ENCODE measurements around the gene DNM3. TPM values are rescaled to one million over a fixed set of nuclear protein-coding genes. Genes with fewer than 3 reads are reported as not detected.

The DNM3 gene
- polyA plus RNA-seq, 1 of the 3 experiments (the other 2 are of a cell fraction) = 0.43 TPM

DNA sequence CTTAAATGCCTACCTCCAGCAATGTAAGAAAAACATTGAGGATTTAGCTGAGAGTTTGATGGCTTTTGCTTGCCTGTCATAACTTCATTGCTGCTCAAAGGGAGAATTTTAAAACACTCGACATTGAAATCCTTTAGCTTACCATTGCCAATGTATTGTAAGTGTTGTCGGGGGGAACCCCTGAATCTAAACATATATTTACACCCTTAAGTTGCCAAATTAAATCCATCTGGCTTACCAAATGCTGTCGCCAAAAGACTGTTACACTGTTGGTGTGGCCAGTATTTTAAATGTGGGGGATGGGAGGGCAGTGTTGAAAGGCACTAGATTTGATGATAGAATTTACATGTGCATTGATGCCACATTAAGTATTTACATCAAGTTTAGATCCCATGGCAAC lies 554.3 kb downstream of the DNM3 start (continued):
- no peak for TF ChIP-seq TCF12 (IDR thresholded peaks at IDR 0.05)
- no peak for TF ChIP-seq EZH2phosphoT487 (IDR thresholded peaks at IDR 0.05; ENCODE audit: borderline replicate concordance, low read depth)
- TF ChIP-seq FOSL2 (IDR thresholded peaks at IDR 0.05; ENCODE audit: borderline replicate concordance, low read depth) = no peak
- TF ChIP-seq FOXJ3 (CRISPR knock-in tag; IDR thresholded peaks at IDR 0.05) = no peak
- TF ChIP-seq SIN3A (IDR thresholded peaks at IDR 0.05; ENCODE audit: borderline replicate concordance, low read depth, low read length) = no peak

DNA sequence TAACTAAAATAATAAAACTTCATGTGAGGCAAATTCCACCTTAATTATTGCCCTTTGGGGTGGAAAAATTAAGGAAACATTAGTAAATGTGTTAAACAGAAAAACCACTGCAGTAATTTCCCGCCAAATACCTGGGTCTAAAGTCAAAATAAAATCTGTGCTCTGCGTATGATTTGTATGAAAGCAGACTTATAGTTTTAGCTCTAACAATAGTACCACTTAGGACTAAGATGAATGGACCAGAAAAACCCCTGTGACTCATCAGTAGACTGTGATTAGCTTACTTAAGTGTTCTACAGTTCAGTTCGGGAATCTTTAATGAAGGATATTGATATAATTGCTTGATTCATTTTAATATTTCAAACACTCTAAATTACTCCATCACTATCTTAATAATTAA lies 555.9 kb downstream of the DNM3 start:
- Histone ChIP-seq H4K20me1 (ENCODE audit: insufficient read depth) (no peaks in the 10 kb centered on the region), H3F3A (replicated peaks; ENCODE audit: insufficient read depth) (peaks cover 19% of the 10 kb centered on the region), H2AFZ (ENCODE audit: low read depth) (no peak overlapping the region), H3K4me2 (0 out of 2 replicates have a peak overlapping the region, but pooled peaks have one; percentile 2), H3K36me3 (replicated peaks in 1 of 2; ENCODE audit: control insufficient read depth in 1 of 2, insufficient read depth in 2 of 2, low read length in 1 of 2) (peaks cover 0 to 5% of the 10 kb centered on the region in 2 experiments), H3K4me1 (ENCODE audit: control insufficient read depth in 1 of 2, insufficient read depth in 2 of 2, low read depth in 1 of 2, low read length in 1 of 2) (peaks cover 15 to 29% of the 10 kb centered on the region in 2 experiments), H3K27ac (ENCODE audit: low read depth in 2 of 2, low read length in 1 of 2) (peak overlapping the region; percentile 6 to 85; a peak in 2 of 4 replicates), H3K9ac (no peak overlapping the region; the same call in 1 of the 2 replicates), H3K4me3 (ENCODE audit: low read depth in 2 of 2, low read length in 1 of 2) (no peak overlapping the region), H3K9me2 (no peaks in the 10 kb centered on the region), H3K79me2 (ENCODE audit: insufficient read depth) (no peaks in the 10 kb centered on the region; the same call in 1 of the 2 replicates), H3K27me3 (ENCODE audit: insufficient read depth) (no peaks in the 10 kb centered on the region), H3K9me3 (no peaks in the 10 kb centered on the region)
- ChIA-PET CTCF (interaction anchor here (1.1 to 3.1 kb wide), 2 partner anchors 24 to 272 kb away, joined by 4 to 16 read pairs; partner anchors contain the start of gene C1orf105), POLR2A (no interaction called here)
- TF ChIP-seq FOSL2 (IDR thresholded peaks at IDR 0.05; ENCODE audit: borderline replicate concordance, low read depth) = peak; percentile 55; the same call in 1 of the 2 replicates
- TF ChIP-seq, protein P1, sequence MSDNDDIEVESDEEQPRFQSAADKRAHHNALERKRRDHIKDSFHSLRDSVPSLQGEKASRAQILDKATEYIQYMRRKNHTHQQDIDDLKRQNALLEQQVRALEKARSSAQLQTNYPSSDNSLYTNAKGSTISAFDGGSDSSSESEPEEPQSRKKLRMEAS (IDR thresholded peaks at IDR 0.05; ENCODE audit: low read depth) = no peak
- TF ChIP-seq, protein P2, sequence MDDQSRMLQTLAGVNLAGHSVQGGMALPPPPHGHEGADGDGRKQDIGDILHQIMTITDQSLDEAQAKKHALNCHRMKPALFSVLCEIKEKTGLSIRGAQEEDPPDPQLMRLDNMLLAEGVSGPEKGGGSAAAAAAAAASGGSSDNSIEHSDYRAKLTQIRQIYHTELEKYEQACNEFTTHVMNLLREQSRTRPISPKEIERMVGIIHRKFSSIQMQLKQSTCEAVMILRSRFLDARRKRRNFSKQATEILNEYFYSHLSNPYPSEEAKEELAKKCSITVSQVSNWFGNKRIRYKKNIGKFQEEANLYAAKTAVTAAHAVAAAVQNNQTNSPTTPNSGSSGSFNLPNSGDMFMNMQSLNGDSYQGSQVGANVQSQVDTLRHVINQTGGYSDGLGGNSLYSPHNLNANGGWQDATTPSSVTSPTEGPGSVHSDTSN (IDR thresholded peaks at IDR 0.05) = peak; percentile 34; the same call in 1 of the 2 replicates
- TF ChIP-seq, protein P3, sequence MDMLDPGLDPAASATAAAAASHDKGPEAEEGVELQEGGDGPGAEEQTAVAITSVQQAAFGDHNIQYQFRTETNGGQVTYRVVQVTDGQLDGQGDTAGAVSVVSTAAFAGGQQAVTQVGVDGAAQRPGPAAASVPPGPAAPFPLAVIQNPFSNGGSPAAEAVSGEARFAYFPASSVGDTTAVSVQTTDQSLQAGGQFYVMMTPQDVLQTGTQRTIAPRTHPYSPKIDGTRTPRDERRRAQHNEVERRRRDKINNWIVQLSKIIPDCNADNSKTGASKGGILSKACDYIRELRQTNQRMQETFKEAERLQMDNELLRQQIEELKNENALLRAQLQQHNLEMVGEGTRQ (IDR thresholded peaks at IDR 0.05; ENCODE audit: borderline replicate concordance, low read depth, low read length) = no peak
- 0 out of 2 replicates have a peak, but pooled peaks have one; percentile 15 for TF ChIP-seq JUND (IDR thresholded peaks at IDR 0.05)
- TF ChIP-seq RCOR1 (IDR thresholded peaks at IDR 0.05; ENCODE audit: low read length) = no peak
- WGBS (ENCODE audit: low lambda C conversion rate) = 49% methylated on average over 3 of the region's 3 CpGs
- no peak for DNase-seq

DNA sequence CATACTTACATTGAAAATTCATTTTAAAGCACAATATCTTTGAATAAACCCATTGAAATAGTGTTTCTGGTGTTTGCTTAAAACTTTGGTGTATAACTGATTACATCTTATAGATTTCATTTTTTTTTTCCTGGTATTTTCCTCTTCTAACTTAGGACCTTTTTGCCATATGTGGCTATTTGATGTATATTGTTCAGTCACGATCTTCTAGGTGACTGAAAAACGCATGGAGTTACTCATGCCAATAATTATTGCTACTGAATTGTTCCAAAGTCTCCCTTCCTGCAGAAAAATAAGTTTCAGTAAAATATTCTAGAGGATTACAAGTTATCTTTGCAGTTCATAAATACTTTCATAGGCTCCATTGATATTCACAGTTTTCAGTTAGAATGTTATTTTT lies 556.3 kb downstream of the DNM3 start:
- POLR2A ChIA-PET = no interaction called here
- H3F3A ChIP-seq (replicated peaks; ENCODE audit: insufficient read depth) = peaks cover 19% of the 10 kb centered on the region
- 0 out of 2 replicates have a peak overlapping the region, but pooled peaks have one; percentile 2 for H3K4me2 ChIP-seq
- H3K9me2 ChIP-seq = no peaks in the 10 kb centered on the region
- no peaks in the 10 kb centered on the region; the same call in 1 of the 2 replicates for H3K79me2 ChIP-seq (ENCODE audit: insufficient read depth)
- peak overlapping the region; percentile 22 to 85; a peak in 3 of 4 replicates for H3K27ac ChIP-seq (ENCODE audit: low read depth in 2 of 2, low read length in 1 of 2)
- no peaks in the 10 kb centered on the region for H3K27me3 ChIP-seq (ENCODE audit: insufficient read depth)
- CTCF ChIA-PET = interaction anchor here (1.1 to 3.6 kb wide), 6 partner anchors 24 to 430 kb away, joined by 3 to 31 read pairs (median 6); partner anchors contain the start of gene C1orf105
- no peak overlapping the region for H2AFZ ChIP-seq (ENCODE audit: low read depth)
- H3K9ac ChIP-seq = no peak overlapping the region
- H3K4me1 ChIP-seq (ENCODE audit: control insufficient read depth in 1 of 2, insufficient read depth in 2 of 2, low read depth in 1 of 2, low read length in 1 of 2) = peaks cover 15 to 29% of the 10 kb centered on the region in 2 experiments
- no peaks in the 10 kb centered on the region for H4K20me1 ChIP-seq (ENCODE audit: insufficient read depth)
- H3K4me3 ChIP-seq (ENCODE audit: low read depth in 2 of 2, low read length in 1 of 2) = no peak overlapping the region
- DNase-seq = no peak
- no peaks in the 10 kb centered on the region for H3K9me3 ChIP-seq
- 85% methylated on average over 2 of the region's 2 CpGs for WGBS (ENCODE audit: low lambda C conversion rate)
- H3K36me3 ChIP-seq (replicated peaks in 1 of 2; ENCODE audit: control insufficient read depth in 1 of 2, insufficient read depth in 2 of 2, low read length in 1 of 2) = peaks cover 0 to 5% of the 10 kb centered on the region in 2 experiments
- TF ChIP-seq, protein P2 (IDR thresholded peaks at IDR 0.05) = no peak
- TF ChIP-seq RFX5 (IDR thresholded peaks at IDR 0.05; ENCODE audit: low read length) (no peak), JUND (IDR thresholded peaks at IDR 0.05) (no peak)
- TF ChIP-seq, protein P4, sequence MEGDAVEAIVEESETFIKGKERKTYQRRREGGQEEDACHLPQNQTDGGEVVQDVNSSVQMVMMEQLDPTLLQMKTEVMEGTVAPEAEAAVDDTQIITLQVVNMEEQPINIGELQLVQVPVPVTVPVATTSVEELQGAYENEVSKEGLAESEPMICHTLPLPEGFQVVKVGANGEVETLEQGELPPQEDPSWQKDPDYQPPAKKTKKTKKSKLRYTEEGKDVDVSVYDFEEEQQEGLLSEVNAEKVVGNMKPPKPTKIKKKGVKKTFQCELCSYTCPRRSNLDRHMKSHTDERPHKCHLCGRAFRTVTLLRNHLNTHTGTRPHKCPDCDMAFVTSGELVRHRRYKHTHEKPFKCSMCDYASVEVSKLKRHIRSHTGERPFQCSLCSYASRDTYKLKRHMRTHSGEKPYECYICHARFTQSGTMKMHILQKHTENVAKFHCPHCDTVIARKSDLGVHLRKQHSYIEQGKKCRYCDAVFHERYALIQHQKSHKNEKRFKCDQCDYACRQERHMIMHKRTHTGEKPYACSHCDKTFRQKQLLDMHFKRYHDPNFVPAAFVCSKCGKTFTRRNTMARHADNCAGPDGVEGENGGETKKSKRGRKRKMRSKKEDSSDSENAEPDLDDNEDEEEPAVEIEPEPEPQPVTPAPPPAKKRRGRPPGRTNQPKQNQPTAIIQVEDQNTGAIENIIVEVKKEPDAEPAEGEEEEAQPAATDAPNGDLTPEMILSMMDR (IDR thresholded peaks at IDR 0.05) = no peak
- TF ChIP-seq, protein P5, sequence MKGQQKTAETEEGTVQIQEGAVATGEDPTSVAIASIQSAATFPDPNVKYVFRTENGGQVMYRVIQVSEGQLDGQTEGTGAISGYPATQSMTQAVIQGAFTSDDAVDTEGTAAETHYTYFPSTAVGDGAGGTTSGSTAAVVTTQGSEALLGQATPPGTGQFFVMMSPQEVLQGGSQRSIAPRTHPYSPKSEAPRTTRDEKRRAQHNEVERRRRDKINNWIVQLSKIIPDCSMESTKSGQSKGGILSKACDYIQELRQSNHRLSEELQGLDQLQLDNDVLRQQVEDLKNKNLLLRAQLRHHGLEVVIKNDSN (IDR thresholded peaks at IDR 0.05; ENCODE audit: borderline replicate concordance, low read depth) = no peak
